ENCODE data around the gene LIPG.

DNA sequence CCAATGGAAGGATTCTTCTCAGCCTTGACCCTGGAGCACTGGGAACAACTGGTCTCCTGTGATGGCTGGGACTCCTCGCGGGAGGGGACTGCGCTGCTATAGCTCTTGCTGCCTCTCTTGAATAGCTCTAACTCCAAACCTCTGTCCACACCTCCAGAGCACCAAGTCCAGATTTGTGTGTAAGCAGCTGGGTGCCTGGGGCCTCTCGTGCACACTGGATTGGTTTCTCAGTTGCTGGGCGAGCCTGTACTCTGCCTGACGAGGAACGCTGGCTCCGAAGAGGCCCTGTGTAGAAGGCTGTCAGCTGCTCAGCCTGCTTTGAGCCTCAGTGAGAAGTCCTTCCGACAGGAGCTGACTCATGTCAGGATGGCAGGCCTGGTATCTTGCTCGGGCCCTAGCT is 28.8 kb downstream of the LIPG start:
- TF ChIP-seq, protein P1, sequence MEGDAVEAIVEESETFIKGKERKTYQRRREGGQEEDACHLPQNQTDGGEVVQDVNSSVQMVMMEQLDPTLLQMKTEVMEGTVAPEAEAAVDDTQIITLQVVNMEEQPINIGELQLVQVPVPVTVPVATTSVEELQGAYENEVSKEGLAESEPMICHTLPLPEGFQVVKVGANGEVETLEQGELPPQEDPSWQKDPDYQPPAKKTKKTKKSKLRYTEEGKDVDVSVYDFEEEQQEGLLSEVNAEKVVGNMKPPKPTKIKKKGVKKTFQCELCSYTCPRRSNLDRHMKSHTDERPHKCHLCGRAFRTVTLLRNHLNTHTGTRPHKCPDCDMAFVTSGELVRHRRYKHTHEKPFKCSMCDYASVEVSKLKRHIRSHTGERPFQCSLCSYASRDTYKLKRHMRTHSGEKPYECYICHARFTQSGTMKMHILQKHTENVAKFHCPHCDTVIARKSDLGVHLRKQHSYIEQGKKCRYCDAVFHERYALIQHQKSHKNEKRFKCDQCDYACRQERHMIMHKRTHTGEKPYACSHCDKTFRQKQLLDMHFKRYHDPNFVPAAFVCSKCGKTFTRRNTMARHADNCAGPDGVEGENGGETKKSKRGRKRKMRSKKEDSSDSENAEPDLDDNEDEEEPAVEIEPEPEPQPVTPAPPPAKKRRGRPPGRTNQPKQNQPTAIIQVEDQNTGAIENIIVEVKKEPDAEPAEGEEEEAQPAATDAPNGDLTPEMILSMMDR (IDR thresholded peaks at IDR 0.05), result no peak
- no peak for TF ChIP-seq SIN3A (IDR thresholded peaks at IDR 0.05; ENCODE audit: borderline replicate concordance, insufficient read depth, low read depth, low read length)
